Medulla oblongata (tissue), 1 donor: ENCODE measurements around the gene SIGLEC7.
A peak's percentile ranks its signal among the peaks of the same experiment; 100 is the strongest.

Experiments used
- DNase-seq: peaks from one replicate; pipeline ENCODE4 v3.0.0-alpha.2; 2015; ENCODE audit errors: extremely low spot score

Gene SIGLEC7

GRCh38 chr19:51168564-51169282 is 26.6 kb downstream of the SIGLEC7 start:
- DNase-seq = no peak

GRCh38 chr19:51169283-51169918 is 27.3 kb downstream of the SIGLEC7 start:
- peak; percentile 75 for DNase-seq

GRCh38 chr19:51172223-51172622 is 30.1 kb downstream of the SIGLEC7 start:
- DNase-seq = no peak

GRCh38 chr19:51173681-51174080 is 31.6 kb downstream of the SIGLEC7 start:
- no peak for DNase-seq

GRCh38 chr19:51179256-51179655 is 37.2 kb downstream of the SIGLEC7 start:
- no peak for DNase-seq

- DNase-seq = no peak
Observed at GRCh38 chr19:51181377-51181912, 39.3 kb downstream of the SIGLEC7 start.

- DNase-seq = no peak
Observed at GRCh38 chr19:51181913-51182419, 39.9 kb downstream of the SIGLEC7 start.

GRCh38 chr19:51183629-51184028 is 41.5 kb downstream of the SIGLEC7 start:
- DNase-seq = no peak

- no peak for DNase-seq
Observed at GRCh38 chr19:51185069-51185867, 43.2 kb downstream of the SIGLEC7 start.

GRCh38 chr19:51185868-51186215 is 43.7 kb downstream of the SIGLEC7 start:
- DNase-seq = no peak

- no peak for DNase-seq
Observed at GRCh38 chr19:51186323-51186722, 44.2 kb downstream of the SIGLEC7 start.

- DNase-seq = no peak
Observed at GRCh38 chr19:51187395-51188226, 45.5 kb downstream of the SIGLEC7 start.

- DNase-seq = no peak
Observed at GRCh38 chr19:51188227-51188559, 46.1 kb downstream of the SIGLEC7 start.

GRCh38 chr19:51192689-51193088 is 50.6 kb downstream of the SIGLEC7 start:
- no peak for DNase-seq

GRCh38 chr19:51194527-51195315 is 52.6 kb downstream of the SIGLEC7 start:
- DNase-seq = no peak

- no peak for DNase-seq
Observed at GRCh38 chr19:51195316-51195586, 53.1 kb downstream of the SIGLEC7 start.

- DNase-seq = no peak
Observed at GRCh38 chr19:51195616-51196015, 53.5 kb downstream of the SIGLEC7 start.

- DNase-seq = no peak
Observed at GRCh38 chr19:51196181-51196580, 54.1 kb downstream of the SIGLEC7 start.

- DNase-seq = no peak
Observed at GRCh38 chr19:51198641-51199040, 56.5 kb downstream of the SIGLEC7 start.

GRCh38 chr19:51200071-51200666 is 58.1 kb downstream of the SIGLEC7 start:
- DNase-seq = no peak

GRCh38 chr19:51201712-51202111 is 59.6 kb downstream of the SIGLEC7 start:
- no peak for DNase-seq
